Cerebellar nuclear complex (tissue), 1 donor: ENCODE measurements around the gene GPRC5D.

Experiments
- DNase-seq, 2 experiments: peaks; one replicate each; lab custom pipeline; 2025; lab: John Stamatoyannopoulos, UW

GPRC5D gene

DNA sequence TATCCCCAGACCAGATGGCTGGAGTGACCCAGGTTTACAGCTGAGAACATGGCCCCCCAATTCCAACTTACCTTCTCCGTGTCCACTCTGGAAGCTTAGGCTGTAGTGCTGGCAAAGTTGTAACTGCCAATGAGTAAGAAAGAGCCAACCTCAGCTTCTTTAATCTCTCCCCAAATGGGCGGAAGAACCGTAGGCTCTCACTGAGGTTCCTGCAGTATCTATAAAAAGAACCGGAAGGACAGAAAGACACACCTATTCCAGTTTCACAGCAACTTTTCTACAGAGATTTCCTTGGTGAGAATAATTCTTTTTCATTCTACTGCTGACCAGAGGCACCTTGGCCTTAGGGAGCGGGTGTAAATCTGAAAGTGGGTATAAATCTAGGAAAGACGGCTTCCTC lies at the start of gene GPRC5D:
Gene GPRC5D, minus strand, starts transcription at position 135 of the 400 bp plus-strand sequence. CDS start 1,786 bp downstream, outside the sequence.
- DNase-seq: no peak

DNA sequence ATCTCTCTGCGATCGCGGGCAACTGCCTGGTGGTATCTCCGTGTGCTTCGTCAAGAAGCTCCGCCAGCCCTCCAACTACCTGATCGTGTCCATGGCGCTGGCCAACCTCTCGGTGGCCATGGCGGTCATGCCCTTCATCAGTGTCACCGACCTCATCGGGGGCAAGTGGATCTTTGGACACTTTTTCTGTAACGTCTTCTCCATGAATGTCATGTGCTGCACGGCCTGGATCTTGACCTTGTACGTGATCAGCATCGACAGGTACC lies 49.7 kb upstream of the GPRC5D start:
- DNase-seq: no peak

DNA sequence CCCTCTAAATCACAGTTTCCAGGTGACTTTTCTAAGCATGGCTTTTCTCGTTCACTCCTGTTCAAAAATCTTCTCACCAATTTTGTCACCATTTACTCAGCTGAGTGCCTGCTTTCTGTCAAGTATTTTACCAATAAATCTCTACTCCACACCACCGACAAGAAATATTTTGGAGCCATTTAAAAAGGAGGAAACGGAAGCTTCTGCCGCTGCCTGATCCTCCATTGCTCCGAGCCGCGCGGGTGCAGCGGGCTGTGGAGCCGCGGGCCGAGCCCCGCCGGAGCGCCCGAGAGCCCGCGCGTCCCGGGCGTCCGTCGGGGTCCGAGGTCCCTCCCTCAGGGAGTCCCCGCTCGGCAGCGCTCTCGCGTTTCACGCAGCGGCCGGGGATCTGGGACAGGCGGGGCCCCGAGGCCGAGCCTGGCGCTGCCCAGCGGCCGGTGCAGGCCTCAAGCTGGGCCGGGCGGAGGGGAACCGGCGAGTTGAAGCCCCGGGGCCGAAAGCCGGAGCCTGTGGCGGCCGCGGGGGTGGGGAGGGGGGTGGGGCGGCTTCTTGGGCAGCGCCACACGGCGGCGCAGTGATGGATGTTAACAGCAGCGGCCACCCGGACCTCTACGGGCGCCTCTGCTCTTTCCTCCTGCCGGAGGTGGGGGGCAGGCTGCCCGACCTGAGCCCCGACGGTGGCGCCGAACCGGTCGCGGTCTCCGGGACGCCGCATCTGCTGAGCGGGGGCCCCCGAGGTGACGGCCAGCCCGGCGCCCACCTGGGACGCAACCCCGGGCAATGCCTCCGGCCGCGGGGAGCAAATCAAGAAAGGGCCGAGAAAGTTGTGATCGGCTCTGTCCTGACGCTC lies 49.2 kb upstream of the GPRC5D start:
- DNase-seq: no peak

DNA sequence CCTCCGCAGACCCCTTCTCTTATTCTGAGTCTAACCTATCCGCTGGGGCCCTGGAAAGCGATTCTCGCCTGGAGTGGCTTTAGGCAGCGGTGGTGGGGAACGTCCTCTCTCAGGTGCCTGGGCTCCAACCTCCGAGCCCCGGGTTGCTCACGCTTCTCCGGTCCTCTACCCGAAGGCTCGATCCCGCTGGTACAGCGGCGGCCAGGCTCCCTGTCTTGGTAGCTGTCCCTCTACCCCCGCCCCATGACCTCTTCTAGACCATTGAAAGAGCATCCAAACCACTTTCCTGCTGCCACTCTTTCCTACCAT lies 48.6 kb upstream of the GPRC5D start:
- no peak for DNase-seq

DNA sequence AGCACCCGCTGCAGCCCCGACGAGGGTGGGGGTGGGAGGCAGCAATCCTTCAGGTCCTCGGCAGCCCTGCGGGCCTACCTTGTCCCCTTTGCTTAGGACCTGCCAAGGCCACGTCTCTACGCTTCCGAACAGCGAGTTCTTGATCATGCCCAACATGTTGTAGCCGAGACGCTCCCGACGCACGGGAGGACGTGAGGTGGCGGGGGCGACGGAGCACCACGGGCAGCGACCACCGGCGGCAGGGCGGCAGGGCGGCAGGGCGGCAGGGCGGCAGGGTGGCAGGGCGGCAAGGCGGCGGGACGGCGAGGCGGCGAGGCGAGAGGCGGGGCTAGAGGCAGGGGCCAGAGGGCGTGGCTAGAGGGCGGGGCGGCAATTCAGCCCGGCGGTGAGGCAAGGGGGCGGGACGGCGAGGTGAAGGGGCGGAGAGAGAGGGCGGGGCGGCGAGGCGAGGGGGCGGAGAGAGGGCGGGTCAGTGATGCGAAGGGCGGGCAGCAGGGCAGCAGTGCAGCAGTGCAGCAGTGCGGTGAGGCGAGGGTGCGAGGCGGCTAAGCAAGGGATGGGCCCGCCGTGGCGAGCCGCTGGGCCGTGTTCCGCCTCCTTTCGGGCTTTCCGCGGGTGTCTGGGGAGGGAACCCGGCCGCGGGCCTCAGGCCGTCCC lies 48.1 kb upstream of the GPRC5D start, which contains the start of gene HEBP1:
Gene HEBP1, minus strand, starts transcription at position 307 of the 657 bp plus-strand sequence. Its CDS starts 151 bp downstream, at position 156.
- peak; percentile 67 to 91 for DNase-seq

- no peak for DNase-seq
These were observed 47.4 kb upstream of the GPRC5D start for GRCh38 chr12:12999271-12999958.

DNA sequence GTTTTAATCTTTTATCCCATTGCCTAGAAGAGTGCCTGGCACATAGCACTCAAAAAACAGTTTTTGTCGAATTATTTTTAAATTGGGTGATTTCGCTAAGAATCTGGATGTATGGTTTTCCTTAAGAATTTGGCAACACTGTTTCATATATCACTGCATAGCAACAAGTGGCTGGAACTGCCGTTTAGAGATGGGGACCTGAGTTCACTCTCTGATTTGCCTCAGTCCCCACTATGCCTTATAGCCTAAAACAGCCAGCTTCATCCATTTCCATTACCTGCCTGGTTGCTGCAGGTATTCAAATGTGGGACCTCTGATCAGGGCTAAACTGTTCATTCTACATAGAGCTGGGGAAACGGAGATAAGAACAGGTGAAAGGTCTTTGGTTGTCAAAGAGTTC lies 46.3 kb upstream of the GPRC5D start:
- no peak for DNase-seq

- no peak for DNase-seq
These were observed 45.8 kb upstream of the GPRC5D start for GRCh38 chr12:12997734-12998133.

DNA sequence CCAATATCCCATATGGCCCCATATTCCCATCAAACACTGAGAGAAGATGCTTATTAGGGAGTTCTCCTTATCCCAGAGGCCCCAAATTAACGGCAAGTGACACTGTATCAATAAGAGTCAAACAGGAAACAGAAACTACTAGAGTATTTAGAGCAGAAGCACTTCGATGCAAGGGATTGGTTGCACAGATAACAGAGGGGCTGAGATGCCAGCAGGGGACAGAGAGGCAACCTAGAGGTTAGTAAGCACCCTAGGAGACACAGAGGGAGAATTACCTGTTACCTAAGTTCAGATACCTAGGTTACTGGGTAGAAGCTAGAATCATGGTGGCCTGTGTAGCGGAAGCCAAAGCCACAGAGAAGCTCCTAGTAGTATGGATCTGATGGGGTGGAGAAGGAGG lies 45.2 kb upstream of the GPRC5D start:
- DNase-seq: no peak

GRCh38 chr12:12996209-12996608 lies 44.2 kb upstream of the GPRC5D start:
- DNase-seq: no peak

- no peak for DNase-seq
These were observed 43.1 kb upstream of the GPRC5D start for GRCh38 chr12:12995088-12995487.

- DNase-seq: no peak
These were observed 41.4 kb upstream of the GPRC5D start for GRCh38 chr12:12993367-12993766.

DNA sequence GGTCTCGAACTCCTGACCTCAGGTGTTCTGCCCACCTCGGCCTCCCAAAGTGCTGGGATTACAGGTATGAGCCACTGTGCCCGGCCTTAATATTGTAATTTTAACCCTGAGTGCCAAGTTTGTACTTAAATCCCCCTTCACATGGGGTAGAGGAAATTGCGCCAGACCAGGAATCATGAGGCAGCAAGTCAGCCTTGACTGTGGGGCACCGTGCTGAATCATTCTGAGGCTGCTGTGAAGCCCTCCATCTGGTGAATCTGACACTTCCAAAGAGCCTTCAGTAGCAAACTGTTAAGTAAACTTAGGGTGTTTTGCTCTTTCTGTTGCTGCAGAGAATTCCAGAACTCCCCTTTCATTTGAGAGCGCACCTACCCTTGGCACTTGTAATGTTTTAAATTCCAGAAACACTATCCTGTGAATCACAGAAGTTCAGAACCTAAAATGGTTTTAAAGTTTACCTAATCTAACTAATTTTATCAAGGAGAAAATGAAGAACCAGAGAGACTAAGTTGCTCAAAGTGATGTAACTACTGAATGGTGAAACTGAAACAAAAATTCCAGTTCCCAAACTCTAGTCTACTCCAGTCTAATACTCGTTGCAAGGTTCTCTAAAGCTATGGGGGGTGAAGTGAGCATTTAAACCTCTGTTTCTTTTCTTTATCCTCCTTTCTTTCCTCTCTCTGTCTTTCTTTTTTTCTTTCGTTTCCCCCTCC lies 40.6 kb upstream of the GPRC5D start:
- no peak for DNase-seq

GRCh38 chr12:12990700-12991468 lies 38.9 kb upstream of the GPRC5D start:
- DNase-seq: no peak

DNA sequence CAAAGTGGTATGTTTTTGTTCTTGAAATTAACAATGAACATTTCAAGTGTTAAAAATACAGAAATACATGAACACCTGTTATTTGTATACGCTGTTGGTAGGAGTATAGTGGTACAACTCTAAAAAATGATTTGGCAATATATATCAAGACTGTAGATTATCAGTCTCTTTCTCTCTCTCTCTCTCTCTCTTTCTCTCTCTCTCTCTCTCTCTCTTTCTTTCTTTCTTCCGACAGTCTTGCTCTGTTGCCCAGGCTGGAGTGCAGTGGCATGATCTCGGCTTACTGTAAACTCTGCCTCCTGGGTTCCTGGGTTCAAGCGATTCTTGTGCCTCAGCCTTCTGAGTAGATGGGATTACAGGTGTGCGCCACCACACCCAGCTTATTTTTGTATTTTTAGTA lies 35.5 kb upstream of the GPRC5D start:
- no peak for DNase-seq

DNA sequence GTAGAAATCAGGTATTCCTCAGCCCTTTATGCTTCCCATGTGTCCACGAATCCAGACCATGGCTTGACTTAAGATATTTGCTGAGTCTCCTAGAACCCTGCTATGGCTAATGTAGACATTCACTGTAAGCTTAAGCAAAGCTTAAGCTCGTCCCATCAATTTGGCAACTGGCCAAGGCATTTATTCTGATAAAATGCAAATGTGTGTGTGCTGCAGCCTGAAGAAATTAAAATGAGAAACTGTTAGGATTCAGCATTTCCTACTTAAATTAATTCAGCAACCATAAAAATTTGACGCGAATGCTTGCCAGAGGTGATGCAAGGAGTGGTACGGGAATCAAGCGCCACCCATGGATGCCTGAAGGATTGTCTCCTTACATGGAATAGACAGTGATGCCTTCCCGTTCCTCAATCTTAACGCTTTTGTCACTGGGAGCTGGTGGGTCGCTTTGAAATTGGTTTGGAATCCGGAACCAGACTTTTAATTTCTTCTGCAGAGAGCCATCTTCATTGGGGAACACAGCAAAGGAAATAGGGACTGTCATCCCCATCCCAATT lies 34.9 kb upstream of the GPRC5D start:
- DNase-seq: no peak

DNA sequence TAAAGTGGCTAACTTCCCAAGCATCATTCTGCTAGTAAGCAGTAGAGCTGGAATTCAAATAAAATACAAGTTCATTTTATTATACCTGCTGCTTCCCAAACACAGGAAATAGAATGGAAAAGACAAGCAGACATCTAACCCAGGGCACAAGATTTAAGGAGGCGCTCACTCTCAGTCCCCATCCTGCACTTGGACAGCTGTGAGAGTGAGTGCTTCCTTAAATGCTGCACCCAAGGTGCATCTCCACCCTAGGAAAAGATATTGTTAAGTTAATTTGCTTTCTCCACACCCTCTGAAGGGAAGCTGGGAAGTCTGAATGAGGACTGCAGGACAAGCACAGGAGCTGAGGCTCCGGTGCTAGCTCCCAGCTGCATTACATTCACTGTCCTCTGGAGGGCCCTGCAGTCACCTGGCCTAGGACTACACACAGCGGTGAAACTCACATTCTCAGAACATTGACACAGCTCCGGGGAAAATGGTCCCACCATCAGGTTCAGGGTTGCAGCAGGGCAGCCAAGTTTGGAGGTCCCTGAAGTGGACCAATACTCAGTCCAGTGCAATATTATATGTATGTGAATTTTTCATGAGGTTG lies 33.9 kb upstream of the GPRC5D start:
- no peak for DNase-seq

GRCh38 chr12:12984149-12984548 lies 32.2 kb upstream of the GPRC5D start:
- no peak for DNase-seq

DNA sequence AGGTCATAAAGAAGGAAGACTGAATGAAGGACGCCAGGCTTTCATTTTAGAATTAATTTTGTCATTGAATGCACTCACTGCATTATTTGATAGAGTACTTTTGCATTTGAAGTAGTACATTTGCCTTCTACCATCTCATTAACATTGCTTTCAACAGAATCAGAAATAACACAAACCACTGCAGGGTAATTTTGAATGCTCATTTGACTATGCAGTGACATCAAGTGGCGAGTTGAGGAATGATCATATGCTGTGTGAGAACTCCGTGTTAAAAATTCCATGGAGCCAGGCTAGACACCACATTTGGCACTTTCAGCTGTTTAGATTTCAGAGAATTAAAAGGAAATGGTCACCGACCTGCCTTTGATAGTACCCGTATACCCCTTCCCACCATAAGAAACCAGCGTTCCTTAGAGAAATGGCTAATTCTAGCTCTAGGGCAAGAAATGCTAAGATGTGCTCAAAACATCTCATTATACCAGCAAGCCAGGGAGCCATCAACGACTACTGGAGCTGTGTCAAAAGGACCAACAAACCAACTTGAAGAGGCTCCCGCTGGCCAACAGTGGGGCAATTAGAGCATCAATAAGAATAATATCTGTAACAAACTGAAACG lies 31.6 kb upstream of the GPRC5D start:
- no peak for DNase-seq

GRCh38 chr12:12982331-12982730 lies 30.4 kb upstream of the GPRC5D start:
- no peak for DNase-seq
